ENCODE results near the gene HEPACAM.
A peak's percentile ranks its signal among the peaks of the same experiment; 100 is the strongest.

Gene HEPACAM

DNA sequence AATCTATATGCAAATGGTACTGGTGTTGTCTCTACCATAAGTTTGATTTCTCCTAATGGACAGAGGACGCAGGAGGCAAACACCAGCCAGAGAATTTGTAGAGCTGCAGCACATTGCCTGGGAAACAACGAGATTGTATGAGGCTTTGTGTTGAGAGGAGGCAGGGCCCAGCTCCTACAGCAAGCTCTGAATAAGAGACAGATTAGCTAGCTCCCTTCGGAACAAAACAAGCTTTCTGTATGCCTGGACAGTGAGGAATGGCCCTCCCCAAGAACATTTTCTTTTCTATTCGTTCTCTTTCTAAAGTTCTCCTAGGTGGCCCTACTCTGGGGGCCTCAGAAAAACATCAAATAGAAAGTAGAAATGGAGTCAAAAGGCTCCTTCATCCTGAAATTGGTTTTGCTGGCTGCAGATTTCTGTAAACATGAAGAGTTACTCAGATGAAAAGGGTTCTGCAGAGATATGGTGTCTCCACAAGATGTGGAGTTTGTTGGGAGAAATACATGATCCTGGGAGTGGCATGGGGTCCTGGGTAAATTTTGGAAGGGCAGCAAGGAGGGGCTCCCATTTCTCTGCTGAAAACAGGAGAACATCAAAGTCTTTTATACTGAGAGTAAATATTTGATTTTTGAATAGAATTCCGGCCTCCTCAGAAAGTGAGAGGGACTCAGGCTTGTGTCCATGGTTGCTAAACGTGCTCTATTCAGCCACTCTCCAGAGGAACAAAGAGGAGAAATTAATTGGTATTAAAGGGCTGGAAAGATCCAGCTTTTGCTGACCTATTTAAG, 6.8 kb upstream of the HEPACAM start:
- no peak for DNase-seq

DNA sequence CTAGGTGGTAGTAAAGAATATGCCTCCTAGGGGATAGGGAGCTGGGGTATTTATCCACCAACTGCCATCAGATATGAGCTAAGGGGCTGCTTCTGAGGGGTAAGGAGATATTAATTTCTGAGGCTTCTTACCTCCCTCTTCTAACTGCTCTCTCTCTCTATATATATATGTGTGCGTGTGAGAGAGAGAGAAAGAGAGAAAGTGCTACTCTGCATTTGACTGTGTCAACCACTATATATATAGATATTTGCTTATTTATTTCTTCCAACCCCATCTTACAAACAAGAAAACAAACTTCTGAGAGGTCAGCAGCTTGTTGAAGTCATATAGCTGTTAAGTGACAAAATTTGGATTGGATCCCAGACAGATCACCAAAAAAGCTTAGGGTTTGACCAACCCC, 5.9 kb upstream of the HEPACAM start:
- no peak for DNase-seq

DNA sequence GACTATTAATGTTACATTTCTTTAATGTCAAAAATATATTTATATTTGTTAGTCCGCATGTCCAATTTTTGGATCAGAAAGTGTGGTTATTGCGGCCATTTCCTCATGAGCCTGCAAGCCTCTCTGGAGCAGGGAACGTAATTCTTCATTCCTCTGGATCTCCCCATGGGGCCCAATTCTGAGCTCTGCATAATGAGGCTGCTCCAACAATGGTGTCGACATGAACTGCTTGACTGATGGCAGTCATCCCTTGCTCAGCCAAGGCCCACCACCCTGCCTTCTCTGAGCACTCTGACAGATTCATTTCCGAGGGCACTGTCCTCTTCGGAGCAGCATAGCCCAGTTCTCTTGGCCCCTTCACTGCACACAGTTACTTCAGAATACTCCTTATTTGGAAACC, 3.1 kb upstream of the HEPACAM start:
- DNase-seq: no peak

DNA sequence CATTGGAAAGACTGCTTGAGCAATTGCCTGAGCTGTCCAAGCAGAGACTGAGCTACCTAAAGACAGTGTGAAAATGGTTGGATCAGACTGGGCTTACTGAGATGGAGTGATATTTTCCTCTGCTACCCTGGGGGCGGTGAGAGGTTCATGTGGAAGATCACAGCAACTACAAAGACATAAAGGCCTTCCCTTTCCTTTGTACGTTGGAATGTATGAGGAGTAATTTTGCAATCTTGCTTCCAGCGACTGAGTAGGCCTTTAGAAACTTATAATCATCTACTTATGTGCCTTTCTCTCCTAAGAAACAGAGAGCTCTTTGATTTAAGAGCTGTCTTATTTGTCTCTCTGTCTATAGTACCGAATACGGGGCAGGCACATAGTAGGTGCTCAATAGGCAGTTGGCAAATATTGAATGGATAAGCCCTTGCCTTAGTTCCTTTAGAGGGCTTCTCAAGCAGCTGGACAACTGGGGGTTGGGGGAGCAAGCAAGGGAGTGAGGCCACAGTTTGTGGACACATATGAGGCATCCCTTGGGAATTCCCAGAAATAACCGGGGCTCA, 2.4 kb upstream of the HEPACAM start:
- DNase-seq: no peak

DNA sequence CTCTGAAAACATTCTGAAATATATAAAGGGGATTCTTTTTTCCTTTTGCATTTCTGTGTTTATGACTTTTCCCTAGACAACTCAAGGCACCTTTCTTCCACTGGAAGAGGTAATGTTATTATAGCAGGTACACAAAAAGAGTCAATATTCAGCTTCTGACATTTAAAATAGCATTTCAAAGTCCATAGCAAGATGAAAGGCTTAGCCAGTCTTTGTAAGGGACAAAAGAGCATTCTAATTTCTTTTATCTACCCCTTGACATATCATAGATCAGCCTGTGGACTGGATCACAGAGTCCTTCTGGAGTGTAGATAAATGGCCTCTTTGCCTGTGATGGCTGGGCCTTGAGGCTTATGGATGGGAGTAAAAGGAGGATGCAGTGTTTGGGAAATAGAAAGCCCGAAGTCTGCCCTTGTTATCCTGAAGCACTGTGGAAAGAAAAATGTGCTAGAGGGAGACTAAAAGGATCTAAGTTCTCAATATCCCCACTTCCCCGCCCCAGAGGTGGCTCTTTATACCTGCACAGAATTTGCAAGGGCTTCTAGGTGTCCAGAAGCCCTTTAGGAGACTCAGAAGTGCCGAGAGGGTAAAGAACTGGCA, 1.6 kb upstream of the HEPACAM start:
- DNase-seq: no peak

DNA sequence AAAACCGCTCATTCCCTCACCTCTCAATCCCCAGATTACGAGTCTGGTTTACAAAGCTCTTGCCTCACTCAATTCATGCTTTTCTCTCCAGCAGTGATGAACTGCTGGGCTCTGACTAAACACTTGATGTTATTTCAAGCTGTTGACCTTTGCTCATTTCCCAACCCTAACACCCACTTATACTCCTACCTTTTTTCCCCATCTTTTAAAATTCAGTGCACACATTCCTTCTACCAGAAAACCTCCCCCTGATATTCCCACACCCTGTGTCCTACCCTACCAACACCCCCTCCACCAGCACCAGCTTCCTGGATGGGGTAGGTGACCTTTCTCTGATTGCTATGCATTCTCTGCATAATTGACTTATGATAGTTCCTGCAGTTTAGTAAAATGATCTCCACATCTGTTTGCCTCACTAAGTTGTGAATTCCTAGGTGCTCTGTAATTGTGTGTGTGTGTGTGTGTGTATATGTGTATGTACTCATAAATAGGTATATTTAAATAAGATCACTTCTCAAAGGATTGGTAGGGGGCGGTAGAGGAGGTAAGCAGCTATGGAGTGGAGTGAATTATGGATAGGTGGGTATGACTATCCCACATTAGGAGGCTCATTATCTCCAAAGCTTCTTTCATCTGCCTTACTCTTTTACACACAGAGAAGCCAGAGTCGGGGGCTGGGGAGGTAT, 842 bp downstream of the HEPACAM start:
- DNase-seq: peak; percentile 48 to 68

DNA sequence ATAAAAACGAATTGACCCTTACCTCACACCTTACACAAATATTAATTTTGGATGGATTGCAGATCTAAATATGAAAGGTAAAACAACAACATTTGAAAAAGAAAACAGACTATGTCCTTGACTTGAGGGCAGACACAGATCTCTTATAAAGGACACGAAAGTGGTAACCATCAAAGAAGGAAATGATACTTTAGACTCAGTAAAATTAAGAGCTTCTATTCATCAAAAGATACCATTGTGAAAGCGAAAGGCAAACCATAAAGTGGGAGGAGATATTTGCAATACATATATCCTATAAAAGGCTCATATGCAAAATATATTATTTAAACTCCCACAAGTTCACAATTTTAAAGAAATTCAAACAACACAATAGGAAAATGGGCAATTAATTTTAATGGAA, 5.0 kb downstream of the HEPACAM start:
- no peak for DNase-seq

DNA sequence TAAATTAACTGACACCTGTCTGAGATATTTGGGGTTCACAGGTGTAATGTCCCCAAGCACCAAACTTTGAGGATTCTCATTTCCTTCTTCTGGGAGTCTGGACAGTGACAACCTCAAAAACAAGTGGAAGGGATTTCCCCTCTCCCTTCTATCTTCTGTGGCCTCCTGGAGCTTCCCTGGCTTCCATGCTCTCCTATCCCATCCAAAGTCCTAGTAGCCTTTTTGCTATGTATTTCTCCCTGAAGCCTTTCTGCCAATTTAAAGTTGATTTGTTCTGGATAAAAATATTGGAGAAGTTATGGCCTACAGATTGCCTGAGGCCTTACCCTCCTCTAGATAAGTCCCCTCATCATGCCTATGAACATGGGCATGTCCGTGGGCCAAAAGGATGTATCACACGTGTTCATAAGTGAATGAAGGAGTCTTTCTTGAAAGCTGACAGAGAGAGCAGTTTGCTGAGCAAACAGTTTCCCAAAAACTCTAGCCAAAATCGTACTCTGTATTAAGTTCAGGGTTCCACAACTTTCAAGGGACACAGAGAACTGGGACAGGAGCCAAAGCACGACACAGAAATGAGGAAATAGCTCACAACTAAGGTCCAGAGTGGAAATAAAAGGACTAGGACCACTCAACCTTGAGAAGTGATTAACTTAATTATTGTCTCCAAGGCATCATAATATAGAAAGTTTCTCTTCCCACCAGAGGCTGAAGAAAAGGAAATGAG, 6.7 kb downstream of the HEPACAM start:
- no peak for DNase-seq

DNA sequence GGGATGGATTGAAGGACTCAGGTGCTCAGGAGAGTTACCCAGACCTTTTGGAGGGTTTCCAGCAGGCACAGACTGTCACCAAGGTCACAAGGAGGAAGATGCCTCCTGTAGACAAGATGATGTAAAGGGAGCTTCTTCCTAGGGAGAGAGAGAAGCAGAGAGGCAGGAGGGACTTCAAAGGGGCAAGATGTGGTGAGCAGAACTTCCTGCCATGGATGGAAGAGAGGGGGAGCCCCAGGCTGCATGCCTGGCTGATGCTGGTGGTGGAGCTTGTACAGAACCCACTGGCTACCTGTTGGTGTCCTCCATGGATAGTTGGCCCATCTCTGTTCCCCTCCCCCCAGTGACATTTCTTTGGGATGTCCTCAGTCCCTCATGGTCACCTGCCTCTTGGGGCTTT, 12.6 kb downstream of the HEPACAM start:
- DNase-seq: no peak

DNA sequence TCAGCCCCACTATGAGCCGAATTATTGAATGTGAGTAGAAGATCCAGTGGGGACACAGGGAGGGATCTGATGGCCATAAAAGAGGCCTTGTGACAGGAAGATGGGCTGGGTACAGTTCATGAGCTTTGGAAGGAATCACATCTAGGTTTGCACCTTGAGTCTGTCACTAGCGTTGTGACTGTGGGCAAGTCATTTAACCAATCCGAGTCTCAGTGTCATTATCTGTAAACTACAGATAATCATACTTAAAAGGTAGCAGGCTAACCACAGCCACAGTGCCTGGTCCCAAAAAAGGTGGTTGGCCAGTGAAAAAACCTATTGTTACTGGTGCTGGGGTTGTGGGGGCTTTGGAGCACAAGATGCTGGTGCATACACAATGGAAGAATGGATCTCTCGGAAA, 13.0 kb downstream of the HEPACAM start:
- DNase-seq: no peak

DNA sequence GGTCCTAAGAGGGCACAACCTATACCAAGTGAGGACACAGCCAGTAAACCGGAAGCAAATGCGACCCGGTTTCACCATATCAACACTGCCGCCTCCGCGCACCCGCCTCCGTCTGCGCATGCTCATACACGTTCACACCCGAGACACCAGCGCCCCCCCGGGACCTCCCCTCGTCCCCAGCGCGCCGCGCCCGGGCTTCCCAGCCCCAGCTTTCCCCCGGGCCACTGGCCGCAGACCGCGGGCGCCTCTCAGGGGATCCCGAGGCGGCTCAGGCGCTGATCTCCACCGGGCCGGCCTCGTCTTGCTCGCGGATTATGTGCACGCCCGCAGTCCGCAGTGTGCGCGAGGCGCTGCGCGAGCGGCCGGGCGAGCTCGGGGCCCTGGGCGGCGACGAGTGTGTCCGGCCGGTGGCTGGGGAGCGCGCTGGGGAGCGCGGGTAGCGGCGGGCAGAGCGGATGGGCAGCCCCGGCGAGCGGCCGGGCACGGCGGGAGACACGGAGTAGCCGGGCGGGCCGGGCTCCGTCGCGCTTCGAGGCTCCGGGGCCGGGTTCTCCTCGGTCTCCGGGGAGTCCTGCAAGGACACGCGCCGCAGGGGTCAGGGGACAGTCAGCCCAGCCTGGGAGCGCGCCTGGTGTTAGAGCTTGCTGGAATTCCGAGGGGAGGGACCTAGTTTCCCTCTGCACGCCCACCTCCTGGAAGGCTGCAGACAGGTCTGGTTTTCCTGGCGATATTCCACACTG, 14.8 kb downstream of the HEPACAM start:
- peak; percentile 69 to 83 for DNase-seq

DNA sequence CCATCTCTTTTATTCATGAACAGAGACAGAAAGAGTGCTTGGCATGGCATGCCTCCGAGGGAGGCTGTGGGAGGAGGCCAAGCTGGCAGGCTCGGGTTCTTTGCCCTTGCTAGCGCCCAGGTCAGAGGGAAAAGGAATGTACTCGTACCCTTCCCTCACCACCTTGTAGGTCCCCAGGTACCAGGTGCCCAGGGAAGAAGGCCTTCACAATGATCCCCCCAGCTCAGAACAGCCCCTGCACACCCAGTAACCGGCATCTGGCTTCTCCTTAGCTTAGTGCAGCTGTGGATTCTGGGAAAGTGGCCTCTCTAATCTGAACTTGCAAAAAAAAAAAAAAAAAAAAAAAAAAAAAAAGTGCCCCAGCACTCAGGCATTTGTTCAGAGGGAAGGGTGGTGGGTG, 15.5 kb downstream of the HEPACAM start:
- no peak for DNase-seq

DNA sequence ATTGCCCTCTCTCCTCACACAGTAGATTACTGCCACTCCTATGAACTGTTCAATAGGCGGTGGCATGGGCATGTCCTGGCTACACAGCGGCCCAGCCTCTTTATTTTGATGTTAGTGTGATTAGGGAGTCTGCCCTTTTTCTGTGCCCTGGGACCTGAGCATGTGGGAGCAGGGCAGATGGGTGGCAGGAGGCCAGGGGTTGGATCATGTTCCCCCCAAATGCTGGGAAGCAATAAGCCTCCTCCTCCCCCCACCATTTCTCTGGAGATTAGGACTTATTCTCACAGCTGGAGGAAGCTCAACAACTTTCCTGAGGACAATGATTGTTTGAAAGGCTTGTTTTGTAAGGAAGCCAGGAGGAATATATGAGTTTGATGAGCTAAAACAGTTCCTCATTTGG, 15.9 kb downstream of the HEPACAM start:
- DNase-seq: no peak

DNA sequence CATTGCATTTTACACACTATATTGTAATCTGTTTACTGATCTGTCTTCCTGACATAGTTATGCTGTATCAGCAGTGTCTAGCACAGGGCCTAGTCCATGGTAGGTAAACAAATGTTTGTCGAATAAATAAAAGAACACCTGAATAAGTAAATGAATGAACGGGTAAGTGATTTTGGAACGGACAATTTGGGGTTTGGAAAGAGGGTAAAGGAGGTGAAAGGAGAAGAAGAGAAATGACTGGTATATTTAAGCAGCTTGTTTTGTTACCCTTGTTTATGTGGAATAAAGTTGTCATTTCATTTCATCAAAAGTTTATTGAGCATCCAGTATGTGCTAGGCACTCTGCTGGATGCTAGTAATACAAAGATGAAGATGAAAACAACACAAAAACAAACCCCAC, 16.9 kb downstream of the HEPACAM start, which contains the start of gene HEPN1:
HEPN1 (plus strand) TSS at position 301 of the 400 bp plus-strand sequence.
- no peak for DNase-seq

DNA sequence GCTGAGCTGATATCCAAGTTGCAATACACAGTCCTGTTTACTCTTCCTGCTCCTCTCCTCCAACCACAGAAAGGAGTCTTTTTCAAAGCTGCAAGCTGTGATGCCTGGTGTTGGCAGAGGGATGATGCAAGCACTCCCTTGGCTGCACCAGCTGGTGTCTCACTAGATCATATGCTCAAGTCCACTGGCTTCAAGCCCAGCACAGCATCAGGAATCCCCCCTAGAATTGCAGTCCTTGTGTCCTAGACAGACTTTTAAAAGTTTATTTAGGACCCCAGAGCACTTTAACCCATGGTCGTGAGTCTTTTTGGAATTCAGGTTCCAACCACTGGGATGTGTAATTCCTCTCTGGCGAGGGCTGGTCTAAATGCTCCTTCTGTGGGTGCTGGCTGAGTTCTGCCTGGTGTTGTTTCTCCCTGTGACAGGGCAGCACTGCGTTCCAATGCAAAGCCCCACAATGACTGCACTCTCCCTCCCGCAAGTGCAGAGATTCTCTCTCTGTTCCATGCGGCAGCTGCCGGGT, 18.7 kb downstream of the HEPACAM start:
- DNase-seq: peak in 1 of 2 donors; percentile 11

DNA sequence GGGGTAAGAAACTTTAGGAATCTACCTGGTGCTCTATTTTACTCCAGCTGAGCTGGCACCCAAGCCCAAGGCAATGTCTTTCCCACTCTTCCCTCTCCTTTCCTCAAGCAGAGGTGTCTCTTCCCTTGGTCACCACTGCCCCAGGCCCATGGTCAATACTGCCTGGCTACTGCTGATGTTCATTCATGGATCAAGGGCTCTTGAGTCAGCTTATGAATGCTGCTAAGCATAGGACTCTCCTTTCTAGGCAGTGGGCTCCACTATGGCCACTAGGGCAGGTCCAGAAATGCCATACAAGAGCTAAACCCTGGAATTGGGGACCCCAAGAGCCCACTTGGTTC, 19.5 kb downstream of the HEPACAM start:
- DNase-seq: no peak

DNA sequence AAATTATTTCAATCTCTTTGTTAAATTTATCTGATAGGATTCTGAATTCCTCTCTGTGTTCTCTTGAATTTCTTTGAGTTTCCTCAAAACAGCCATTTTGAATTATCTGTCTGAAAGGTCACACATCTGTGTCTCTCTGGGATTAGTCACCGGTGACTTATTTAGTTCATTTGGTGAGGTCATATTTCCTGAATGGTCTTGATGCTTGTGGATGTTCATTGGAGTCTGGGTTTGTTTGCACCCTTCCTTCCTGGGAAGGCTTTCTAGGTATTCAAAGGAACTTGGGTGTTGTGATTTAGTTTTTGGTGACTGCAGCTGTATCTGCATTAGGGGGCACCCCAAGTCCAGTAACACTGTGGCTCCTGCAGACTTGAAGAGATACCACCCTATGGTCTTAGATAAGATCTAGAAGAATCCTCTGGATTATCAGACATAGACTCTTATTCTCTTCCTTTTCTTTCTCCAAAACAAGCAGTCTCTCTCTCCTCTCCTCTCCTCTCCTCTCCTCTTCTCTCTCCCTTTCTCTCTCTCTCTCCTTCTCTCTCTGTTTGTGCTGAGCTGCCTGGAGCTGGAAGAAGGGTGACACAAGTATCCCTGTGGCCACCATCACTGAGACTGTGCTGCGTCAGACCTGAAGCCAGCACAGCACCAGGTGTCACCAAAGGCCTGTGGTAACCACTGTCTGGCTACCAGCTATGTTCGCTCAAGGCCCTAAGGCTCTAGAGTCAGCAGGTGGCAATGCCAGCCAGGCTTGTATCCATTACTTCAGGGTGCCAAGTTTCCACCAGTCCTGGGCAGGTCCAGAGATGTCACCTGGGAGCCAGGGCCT, 20.1 kb downstream of the HEPACAM start:
- peak in 1 of 2 donors; percentile 13 for DNase-seq

DNA sequence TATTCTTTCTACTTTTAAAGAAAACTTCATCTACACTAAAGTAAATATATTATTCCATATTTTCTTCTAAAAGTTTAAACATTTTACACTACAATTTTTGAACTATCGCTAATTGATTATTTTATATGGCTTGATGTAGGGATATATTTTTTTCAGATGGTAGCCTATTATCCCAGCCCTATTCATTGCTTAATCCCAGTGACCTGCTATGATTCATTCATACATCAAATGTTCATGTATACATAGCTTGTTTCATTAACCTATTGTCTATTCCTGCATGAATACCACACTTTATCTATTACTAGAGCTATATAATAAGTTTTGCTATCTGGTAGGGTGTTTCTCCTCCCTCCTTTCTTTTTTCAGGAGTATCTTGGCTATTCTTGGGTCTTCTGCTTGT, 33.2 kb downstream of the HEPACAM start:
- no peak for DNase-seq

DNA sequence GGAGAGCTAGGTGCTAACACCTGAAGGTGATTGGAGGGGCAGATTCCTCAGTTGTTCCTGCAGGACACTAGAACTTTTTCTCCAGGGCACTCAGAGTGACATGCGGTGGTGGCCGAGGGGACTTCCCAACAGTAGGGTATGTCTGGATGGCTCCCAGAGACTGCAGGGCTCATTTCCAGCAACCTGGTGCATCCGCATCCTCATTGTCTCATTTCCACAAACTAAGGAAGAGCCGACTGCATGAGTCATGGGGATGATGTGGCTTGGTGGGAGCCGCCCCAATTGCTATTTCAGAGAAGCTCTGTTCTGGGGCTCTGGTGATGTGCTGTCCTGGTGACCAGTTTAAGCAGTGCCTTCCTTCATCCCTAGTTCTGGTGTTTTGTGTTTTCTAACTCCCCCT, 35.4 kb downstream of the HEPACAM start:
- no peak for DNase-seq

DNA sequence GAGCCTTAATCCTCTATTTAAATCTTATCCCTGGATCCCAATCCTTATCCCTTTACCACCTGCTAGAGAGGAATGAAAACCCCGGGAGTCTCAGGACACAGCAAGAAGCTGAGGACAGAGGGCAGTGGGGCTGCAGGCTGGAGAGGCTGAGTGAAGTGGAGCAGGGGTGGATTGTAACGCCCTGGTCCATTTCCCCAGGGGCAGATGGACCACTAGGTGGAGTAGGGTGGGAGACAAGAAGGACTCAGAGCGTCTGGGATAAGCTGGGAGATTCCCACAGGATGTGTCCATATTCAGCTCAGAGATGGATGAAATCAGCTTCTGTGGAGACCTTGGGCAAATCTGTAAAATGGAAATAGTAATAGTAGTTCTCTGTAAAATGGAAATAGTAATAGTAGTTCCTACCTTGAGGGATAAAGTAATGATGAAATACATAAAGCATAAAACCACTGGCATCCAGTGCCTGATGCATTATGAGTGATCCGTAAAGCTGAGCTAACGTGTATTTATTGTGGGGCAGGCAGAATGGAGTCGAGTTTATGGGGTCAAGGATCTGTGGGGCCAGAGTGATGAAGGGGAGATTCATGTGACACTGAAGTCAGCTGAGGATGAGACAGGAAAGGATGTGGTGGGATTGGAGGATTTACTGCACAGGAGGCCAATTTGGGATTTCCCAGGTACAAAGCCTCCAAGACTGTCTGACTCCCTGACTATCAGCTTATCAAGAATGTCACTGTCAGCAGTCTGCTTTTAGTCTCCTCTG, 36.3 kb downstream of the HEPACAM start:
- DNase-seq: no peak
